ENCODE measurements around the gene RPL36.

DNA sequence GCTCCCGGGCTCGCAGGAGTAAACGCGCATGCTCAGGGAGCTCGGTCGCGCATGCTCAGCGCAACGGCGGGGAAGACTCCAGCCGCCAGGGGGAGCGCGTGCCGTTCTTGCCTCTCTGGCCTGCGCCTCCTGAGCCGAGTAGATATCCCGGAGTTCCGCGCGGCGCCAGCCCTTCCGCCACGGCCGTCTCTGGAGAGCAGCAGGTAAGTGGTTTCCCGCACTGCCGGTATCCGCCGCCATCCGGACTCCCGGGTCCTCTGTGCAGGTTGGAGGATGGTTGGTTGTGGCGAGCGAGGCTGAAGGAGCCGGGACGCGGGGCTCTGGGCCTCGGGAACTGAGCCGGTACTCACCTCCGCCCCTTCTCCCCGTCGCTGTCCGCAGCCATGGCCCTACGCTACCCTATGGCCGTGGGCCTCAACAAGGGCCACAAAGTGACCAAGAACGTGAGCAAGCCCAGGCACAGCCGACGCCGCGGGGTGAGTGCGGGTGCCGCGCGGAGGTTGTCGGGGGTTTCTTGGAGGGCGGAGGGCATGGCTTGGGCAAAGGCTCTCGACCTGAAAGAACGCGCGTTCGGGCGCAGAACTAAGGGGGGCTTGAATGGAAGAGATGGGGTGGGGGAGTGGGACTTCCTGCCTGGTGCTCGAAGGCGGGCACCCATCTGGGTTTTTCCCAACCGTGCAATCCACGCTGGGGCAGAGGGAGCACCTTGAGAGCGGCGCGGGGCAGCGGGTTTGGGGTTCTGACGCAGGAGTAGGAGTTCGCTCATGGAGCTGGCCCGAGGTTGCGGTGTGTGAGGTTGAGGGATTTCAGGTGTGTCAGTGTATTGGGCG lies at the start of gene RPL36:
- peak in 1 of 2 donors; percentile 84 for TF ChIP-seq POLR2A (IDR thresholded peaks at IDR 0.05)
- TF ChIP-seq, protein P1, sequence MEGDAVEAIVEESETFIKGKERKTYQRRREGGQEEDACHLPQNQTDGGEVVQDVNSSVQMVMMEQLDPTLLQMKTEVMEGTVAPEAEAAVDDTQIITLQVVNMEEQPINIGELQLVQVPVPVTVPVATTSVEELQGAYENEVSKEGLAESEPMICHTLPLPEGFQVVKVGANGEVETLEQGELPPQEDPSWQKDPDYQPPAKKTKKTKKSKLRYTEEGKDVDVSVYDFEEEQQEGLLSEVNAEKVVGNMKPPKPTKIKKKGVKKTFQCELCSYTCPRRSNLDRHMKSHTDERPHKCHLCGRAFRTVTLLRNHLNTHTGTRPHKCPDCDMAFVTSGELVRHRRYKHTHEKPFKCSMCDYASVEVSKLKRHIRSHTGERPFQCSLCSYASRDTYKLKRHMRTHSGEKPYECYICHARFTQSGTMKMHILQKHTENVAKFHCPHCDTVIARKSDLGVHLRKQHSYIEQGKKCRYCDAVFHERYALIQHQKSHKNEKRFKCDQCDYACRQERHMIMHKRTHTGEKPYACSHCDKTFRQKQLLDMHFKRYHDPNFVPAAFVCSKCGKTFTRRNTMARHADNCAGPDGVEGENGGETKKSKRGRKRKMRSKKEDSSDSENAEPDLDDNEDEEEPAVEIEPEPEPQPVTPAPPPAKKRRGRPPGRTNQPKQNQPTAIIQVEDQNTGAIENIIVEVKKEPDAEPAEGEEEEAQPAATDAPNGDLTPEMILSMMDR (IDR thresholded peaks at IDR 0.05): peak; percentile 94 to 100 (median 98)

All from heart left ventricle (tissue), 13 donors.